ENCODE results near the gene TMEM254. TPM values are rescaled to one million over a fixed set of nuclear protein-coding genes. Genes with fewer than 3 reads are reported as not detected.
"Not testable (repeated sequence)": the region's sequence is repeated elsewhere in the genome, so short reads cannot be mapped to it uniquely, and the experiment has no call there.

TMEM254 gene
- 1 to 10 TPM; 3.4 to 8.8 TPM for total RNA-seq

GRCh38 chr10:80078448-80079311 lies at the start of gene TMEM254:
TMEM254 (plus strand) TSS chr10:80078665; CDS start chr10:80078700, 35 bp downstream.
- peak in 1 of 2 donors; percentile 21 for TF ChIP-seq CTCF (IDR thresholded peaks at IDR 0.05)
- H3K9me3 ChIP-seq: no peaks in the 10 kb centered on the region
- H3K4me1 ChIP-seq: peaks cover 0 to 16% of the 10 kb centered on the region in 2 donors
- peak within 1 kb of the TSS; percentile 98 for H3K27ac ChIP-seq
- DNase-seq (ENCODE audit: low spot score): peak; percentile 90
- H3K4me3 ChIP-seq: peak within 1 kb of the TSS; percentile 82 to 84
- H3K36me3 ChIP-seq: no peaks in the 10 kb centered on the region
- no peaks in the 10 kb centered on the region for H3K27me3 ChIP-seq

- not testable (repeated sequence) for DNase-seq (ENCODE audit: low spot score); H3K9me3 ChIP-seq
Observed at GRCh38 chr10:80029205-80029604, 49.3 kb upstream of the TMEM254 start.

GRCh38 chr10:80029865-80030264 lies 48.6 kb upstream of the TMEM254 start:
- H3K4me3 ChIP-seq; H3K36me3 ChIP-seq; DNase-seq (ENCODE audit: low spot score): not testable (repeated sequence)

More at GRCh38 chr10:80029205-80029604, 49.3 kb upstream of the TMEM254 start:
- H3K4me1 ChIP-seq, H3K4me3 ChIP-seq, H3K27ac ChIP-seq, H3K36me3 ChIP-seq, H3K27me3 ChIP-seq: not testable (repeated sequence)

GRCh38 chr10:80032503-80032902 lies 46.0 kb upstream of the TMEM254 start:
- no peak for DNase-seq (ENCODE audit: low spot score)
- H3K27me3 ChIP-seq: no peaks in the 10 kb centered on the region
- no peaks in the 10 kb centered on the region for H3K9me3 ChIP-seq
- no peaks in the 10 kb centered on the region for H3K4me1 ChIP-seq
- TF ChIP-seq CTCF (IDR thresholded peaks at IDR 0.05): no peak
- H3K36me3 ChIP-seq: no peaks in the 10 kb centered on the region
- no peak overlapping the region for H3K4me3 ChIP-seq
- no peak overlapping the region for H3K27ac ChIP-seq

More at GRCh38 chr10:80029865-80030264, 48.6 kb upstream of the TMEM254 start:
- H3K9me3 ChIP-seq, H3K27ac ChIP-seq, H3K4me1 ChIP-seq, H3K27me3 ChIP-seq: not testable (repeated sequence)

GRCh38 chr10:80034766-80035165 lies 43.7 kb upstream of the TMEM254 start:
- H3K36me3 ChIP-seq; H3K4me3 ChIP-seq; DNase-seq (ENCODE audit: low spot score): not testable (repeated sequence)

GRCh38 chr10:80035430-80035829 lies 43.0 kb upstream of the TMEM254 start:
- H3K4me1 ChIP-seq; H3K27ac ChIP-seq; DNase-seq (ENCODE audit: low spot score); H3K4me3 ChIP-seq; H3K9me3 ChIP-seq; H3K27me3 ChIP-seq; H3K36me3 ChIP-seq: not testable (repeated sequence)

More at GRCh38 chr10:80034766-80035165, 43.7 kb upstream of the TMEM254 start:
- not testable (repeated sequence) for H3K27me3 ChIP-seq, H3K27ac ChIP-seq, H3K9me3 ChIP-seq, H3K4me1 ChIP-seq

- not testable (repeated sequence) for H3K36me3 ChIP-seq; H3K27me3 ChIP-seq; H3K4me1 ChIP-seq; H3K9me3 ChIP-seq; DNase-seq (ENCODE audit: low spot score); H3K27ac ChIP-seq; H3K4me3 ChIP-seq
Observed at GRCh38 chr10:80036921-80037500, 41.5 kb upstream of the TMEM254 start.

GRCh38 chr10:80038226-80038625 lies 40.2 kb upstream of the TMEM254 start:
- not testable (repeated sequence) for H3K27ac ChIP-seq; H3K4me3 ChIP-seq; H3K36me3 ChIP-seq; DNase-seq (ENCODE audit: low spot score); H3K9me3 ChIP-seq; H3K4me1 ChIP-seq; H3K27me3 ChIP-seq

- no peaks in the 10 kb centered on the region for H3K9me3 ChIP-seq
- H3K27ac ChIP-seq: no peak overlapping the region
- no peaks in the 10 kb centered on the region for H3K4me1 ChIP-seq
- no peak for DNase-seq (ENCODE audit: low spot score)
- H3K4me3 ChIP-seq: no peak overlapping the region
- no peaks in the 10 kb centered on the region for H3K27me3 ChIP-seq
- no peaks in the 10 kb centered on the region for H3K36me3 ChIP-seq
- TF ChIP-seq CTCF (IDR thresholded peaks at IDR 0.05): no peak
Observed at GRCh38 chr10:80041162-80041561, 37.3 kb upstream of the TMEM254 start.

- not testable (repeated sequence) for H3K9me3 ChIP-seq; H3K4me3 ChIP-seq; H3K27me3 ChIP-seq; H3K36me3 ChIP-seq; H3K4me1 ChIP-seq; DNase-seq (ENCODE audit: low spot score); H3K27ac ChIP-seq
Observed at GRCh38 chr10:80044935-80045334, 33.5 kb upstream of the TMEM254 start.

All from right atrium auricular region (tissue), 2 donors.